Nephron progenitor cell (in vitro differentiated cells): ENCODE measurements around the gene GAS2L2.
"Not testable (repeated sequence)": the region's sequence is repeated elsewhere in the genome, so short reads cannot be mapped to it uniquely, and the experiment has no call there.

ENCODE experiments used
- DNase-seq: peaks from one replicate; pipeline ENCODE4 v3.0.0; 2021
- H3K27ac Mint-ChIP-seq: 2 replicates; pipeline ENCODE4 v1.8.0; 2021; ENCODE audit warnings: mild to moderate bottlenecking, moderate library complexity, mixed read lengths
- H3K27me3 Mint-ChIP-seq: 2 replicates; pipeline ENCODE4 v1.8.0; 2021; ENCODE audit warnings: mild to moderate bottlenecking, low read depth, mixed read lengths; ENCODE audit not compliant: poor library complexity
- H3K36me3 Mint-ChIP-seq: 2 replicates; pipeline ENCODE4 v1.8.0; 2021; ENCODE audit warnings: low read depth, mixed read lengths
- H3K4me1 Mint-ChIP-seq: 2 replicates; pipeline ENCODE4 v1.8.0; 2021; ENCODE audit warnings: mixed read lengths
- H3K4me3 Mint-ChIP-seq: 2 replicates; pipeline ENCODE4 v1.8.0; 2021; ENCODE audit warnings: mild to moderate bottlenecking, moderate library complexity, mixed read lengths
- H3K9me3 Mint-ChIP-seq: 2 replicates; pipeline ENCODE4 v1.8.0; 2021; ENCODE audit warnings: mild to moderate bottlenecking, moderate library complexity, mixed read lengths
- TF ChIP-seq, protein P1 (sequence below): fragments of 200-600 bp; sonication (generic); IDR thresholded peaks from 2 replicates; pipeline ENCODE4 v1.5.0; 2021; ENCODE audit warnings: antibody characterized with exemption

The GAS2L2 gene

GRCh38 chr17:35757243-35757642 lies 4.2 kb upstream of the GAS2L2 start:
- no peaks in the 10 kb centered on the region for H3K36me3 Mint-ChIP-seq
- no peaks in the 10 kb centered on the region for H3K9me3 Mint-ChIP-seq

DNA sequence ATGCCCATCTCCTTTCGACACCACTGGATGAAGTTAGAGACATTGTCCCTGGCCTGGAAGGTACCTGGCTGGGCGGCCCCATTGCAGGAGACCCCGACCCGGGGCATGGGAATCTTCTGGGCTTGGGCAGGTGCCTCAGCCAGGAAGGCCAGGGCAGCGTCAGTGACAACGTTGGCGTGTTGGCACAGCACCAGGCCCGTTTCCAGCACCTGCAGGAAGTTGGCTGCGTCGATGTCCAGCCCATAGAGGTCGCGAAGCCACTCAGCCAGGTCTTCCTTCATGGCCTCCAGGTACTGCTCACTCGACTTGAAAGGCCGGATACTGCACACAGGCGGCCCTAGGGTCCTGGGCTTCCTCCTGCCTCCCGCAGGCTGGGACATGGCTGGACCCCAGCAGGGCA lies 568 bp downstream of the GAS2L2 start:
- TF ChIP-seq, protein P1, sequence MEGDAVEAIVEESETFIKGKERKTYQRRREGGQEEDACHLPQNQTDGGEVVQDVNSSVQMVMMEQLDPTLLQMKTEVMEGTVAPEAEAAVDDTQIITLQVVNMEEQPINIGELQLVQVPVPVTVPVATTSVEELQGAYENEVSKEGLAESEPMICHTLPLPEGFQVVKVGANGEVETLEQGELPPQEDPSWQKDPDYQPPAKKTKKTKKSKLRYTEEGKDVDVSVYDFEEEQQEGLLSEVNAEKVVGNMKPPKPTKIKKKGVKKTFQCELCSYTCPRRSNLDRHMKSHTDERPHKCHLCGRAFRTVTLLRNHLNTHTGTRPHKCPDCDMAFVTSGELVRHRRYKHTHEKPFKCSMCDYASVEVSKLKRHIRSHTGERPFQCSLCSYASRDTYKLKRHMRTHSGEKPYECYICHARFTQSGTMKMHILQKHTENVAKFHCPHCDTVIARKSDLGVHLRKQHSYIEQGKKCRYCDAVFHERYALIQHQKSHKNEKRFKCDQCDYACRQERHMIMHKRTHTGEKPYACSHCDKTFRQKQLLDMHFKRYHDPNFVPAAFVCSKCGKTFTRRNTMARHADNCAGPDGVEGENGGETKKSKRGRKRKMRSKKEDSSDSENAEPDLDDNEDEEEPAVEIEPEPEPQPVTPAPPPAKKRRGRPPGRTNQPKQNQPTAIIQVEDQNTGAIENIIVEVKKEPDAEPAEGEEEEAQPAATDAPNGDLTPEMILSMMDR: no peak
- Mint-ChIP-seq H3K36me3 (no peaks in the 10 kb centered on the region), H3K9me3 (no peaks in the 10 kb centered on the region), H3K27ac (no peak overlapping the region), H3K4me3 (no peak overlapping the region), H3K4me1 (peaks cover 35% of the 10 kb centered on the region), H3K27me3 (peaks cover 52% of the 10 kb centered on the region)
- DNase-seq: no peak

More at GRCh38 chr17:35757243-35757642, 4.2 kb upstream of the GAS2L2 start:
- peaks cover 12% of the 10 kb centered on the region for H3K4me1 Mint-ChIP-seq
- TF ChIP-seq, protein P1: no peak
- DNase-seq: no peak
- no peak overlapping the region for H3K27ac Mint-ChIP-seq
- no peak overlapping the region for H3K4me3 Mint-ChIP-seq
- peaks cover 19% of the 10 kb centered on the region for H3K27me3 Mint-ChIP-seq

GRCh38 chr17:35751541-35751940 lies 1.5 kb downstream of the GAS2L2 start:
- Mint-ChIP-seq H3K4me1 (peaks cover 35% of the 10 kb centered on the region), H3K27me3 (peaks cover 52% of the 10 kb centered on the region)
- H3K36me3 Mint-ChIP-seq, H3K9me3 Mint-ChIP-seq, DNase-seq, H3K27ac Mint-ChIP-seq, H3K4me3 Mint-ChIP-seq: not testable (repeated sequence)

GRCh38 chr17:35750526-35751395 lies 2.3 kb downstream of the GAS2L2 start:
- no peak for DNase-seq
- Mint-ChIP-seq H3K27me3 (peaks cover 49% of the 10 kb centered on the region), H3K4me1 (peaks cover 35% of the 10 kb centered on the region), H3K27ac (no peak overlapping the region), H3K4me3 (peak overlapping the region; percentile 71), H3K9me3 (no peaks in the 10 kb centered on the region), H3K36me3 (no peaks in the 10 kb centered on the region)
- TF ChIP-seq, protein P1: no peak

DNA sequence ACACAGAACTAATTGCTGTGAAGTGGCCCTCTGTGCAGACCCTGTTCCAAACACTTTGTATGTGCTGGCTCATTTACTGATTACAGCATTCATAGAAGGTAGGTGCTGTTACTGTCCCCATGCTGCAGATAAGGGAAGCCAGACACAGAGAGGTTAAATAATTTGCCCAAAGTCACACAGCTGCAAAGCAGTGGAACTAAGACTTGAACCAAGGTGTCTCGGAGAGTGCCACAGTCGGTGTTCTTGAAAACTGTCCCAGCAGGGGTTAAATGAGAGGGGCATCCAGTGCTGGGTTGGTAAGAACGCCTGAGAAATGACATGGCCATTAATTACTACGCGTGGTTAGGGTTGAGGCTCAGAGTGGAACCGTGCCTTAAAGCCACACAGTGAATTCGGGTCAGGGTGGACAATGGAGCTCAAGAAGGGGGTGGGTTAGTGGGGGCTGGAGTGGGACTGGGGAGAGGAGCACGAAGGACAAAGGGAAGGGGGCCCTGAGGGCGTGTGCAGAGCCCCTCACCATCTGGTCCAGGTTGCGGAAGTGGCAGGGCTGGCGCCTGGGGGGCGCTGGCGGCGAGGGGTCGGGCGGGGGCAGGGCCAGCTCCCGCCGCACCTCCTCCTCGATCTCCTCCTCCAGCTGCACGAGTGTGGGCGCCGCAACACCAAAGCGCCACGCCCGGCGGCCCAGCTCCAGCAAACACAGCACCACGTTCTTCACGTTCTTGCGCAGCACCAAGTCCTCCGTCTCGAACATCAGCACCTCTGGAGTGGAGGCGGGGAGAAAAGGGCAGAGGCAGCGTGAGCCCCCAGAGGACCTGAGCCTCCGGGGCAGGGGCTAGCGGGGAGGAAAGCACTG lies 3.3 kb downstream of the GAS2L2 start:
- Mint-ChIP-seq H3K9me3 (no peaks in the 10 kb centered on the region), H3K4me1 (peaks cover 35% of the 10 kb centered on the region), H3K27ac (no peak overlapping the region)

DNA sequence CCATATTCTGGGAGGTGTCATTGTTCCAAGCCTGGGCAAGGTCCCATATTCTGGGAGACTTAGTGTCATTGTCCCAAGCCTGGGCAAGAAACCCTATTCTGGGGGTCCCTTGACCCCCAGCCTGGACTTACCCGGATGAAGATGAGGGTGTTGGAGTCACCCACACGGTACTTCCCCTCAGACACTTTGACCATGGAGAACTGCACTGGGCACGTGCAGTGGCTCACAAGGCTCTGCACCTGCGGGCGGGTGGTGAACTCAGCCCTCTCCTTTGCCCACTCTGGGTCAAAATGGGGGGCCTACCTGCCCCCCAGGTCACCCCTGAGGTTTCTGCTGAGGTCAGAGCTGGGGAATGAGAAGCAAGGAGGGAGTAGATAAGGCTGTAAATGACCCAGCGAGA lies 4.1 kb downstream of the GAS2L2 start:
- H3K9me3 Mint-ChIP-seq: no peaks in the 10 kb centered on the region
- peaks cover 43% of the 10 kb centered on the region for H3K27me3 Mint-ChIP-seq
- H3K4me1 Mint-ChIP-seq: peaks cover 35% of the 10 kb centered on the region
- TF ChIP-seq, protein P1: no peak
- DNase-seq: no peak
- H3K4me3 Mint-ChIP-seq: no peak overlapping the region
- no peak overlapping the region for H3K27ac Mint-ChIP-seq
- H3K36me3 Mint-ChIP-seq: no peaks in the 10 kb centered on the region

More for the DNA sequence above, 3.3 kb downstream of the GAS2L2 start:
- TF ChIP-seq, protein P1: no peak
- DNase-seq: peak; percentile 44
- no peaks in the 10 kb centered on the region for H3K36me3 Mint-ChIP-seq
- peaks cover 47% of the 10 kb centered on the region for H3K27me3 Mint-ChIP-seq
- H3K4me3 Mint-ChIP-seq: peak overlapping the region; percentile 71
